Nephron progenitor cell (in vitro differentiated cells): ENCODE data around the gene RCSD1.

Experiments used
- DNase-seq: peaks from one replicate; pipeline ENCODE4 v3.0.0; 2021
- H3K27ac Mint-ChIP-seq: 2 replicates; pipeline ENCODE4 v1.8.0; 2021; ENCODE audit warnings: mild to moderate bottlenecking, moderate library complexity, mixed read lengths
- H3K27me3 Mint-ChIP-seq: 2 replicates; pipeline ENCODE4 v1.8.0; 2021; ENCODE audit warnings: mild to moderate bottlenecking, low read depth, mixed read lengths; ENCODE audit not compliant: poor library complexity
- H3K36me3 Mint-ChIP-seq: 2 replicates; pipeline ENCODE4 v1.8.0; 2021; ENCODE audit warnings: low read depth, mixed read lengths
- H3K4me1 Mint-ChIP-seq: 2 replicates; pipeline ENCODE4 v1.8.0; 2021; ENCODE audit warnings: mixed read lengths
- H3K4me3 Mint-ChIP-seq: 2 replicates; pipeline ENCODE4 v1.8.0; 2021; ENCODE audit warnings: mild to moderate bottlenecking, moderate library complexity, mixed read lengths
- H3K9me3 Mint-ChIP-seq: 2 replicates; pipeline ENCODE4 v1.8.0; 2021; ENCODE audit warnings: mild to moderate bottlenecking, moderate library complexity, mixed read lengths
- TF ChIP-seq, protein P1 (sequence below): fragments of 200-600 bp; sonication (generic); IDR thresholded peaks from 2 replicates; pipeline ENCODE4 v1.5.0; 2021; ENCODE audit warnings: antibody characterized with exemption

Gene RCSD1

DNA sequence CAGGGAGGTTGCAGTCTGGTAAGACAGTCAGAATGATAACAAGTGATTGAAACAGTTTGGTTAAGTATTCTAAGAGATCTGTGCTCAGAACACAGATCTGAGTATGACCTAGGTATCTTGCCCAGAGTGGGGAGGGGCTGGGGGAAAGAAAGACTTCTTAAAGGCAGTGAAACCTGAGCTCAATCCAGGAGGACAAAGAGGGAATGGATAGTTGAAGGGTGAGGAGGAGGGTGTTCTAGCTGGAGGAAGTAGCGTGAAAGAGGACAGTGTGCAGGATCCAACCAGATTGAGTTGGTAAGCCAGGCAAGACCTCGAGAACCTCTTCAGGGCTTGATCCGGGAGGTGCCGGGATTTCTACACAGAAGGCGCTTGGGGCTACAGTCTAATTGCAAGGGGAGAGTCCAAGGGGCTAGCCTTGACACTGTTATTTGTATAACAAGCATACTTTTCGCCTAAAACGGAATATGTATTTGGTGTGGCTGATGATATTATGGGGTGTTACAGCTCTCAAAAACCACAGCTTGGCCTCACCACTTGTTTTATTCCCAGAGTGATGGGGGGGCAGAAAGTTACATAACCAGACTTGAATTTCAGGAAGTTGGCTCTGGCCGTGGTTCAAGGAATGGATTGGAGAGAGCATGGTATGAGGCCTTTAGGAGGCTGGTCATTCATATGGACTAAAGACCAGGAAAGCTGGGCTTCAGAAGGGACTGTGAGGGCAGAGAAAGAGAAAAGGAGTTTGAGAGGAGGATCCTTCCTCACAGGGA is 19.1 kb downstream of the RCSD1 start:
- TF ChIP-seq, protein P1, sequence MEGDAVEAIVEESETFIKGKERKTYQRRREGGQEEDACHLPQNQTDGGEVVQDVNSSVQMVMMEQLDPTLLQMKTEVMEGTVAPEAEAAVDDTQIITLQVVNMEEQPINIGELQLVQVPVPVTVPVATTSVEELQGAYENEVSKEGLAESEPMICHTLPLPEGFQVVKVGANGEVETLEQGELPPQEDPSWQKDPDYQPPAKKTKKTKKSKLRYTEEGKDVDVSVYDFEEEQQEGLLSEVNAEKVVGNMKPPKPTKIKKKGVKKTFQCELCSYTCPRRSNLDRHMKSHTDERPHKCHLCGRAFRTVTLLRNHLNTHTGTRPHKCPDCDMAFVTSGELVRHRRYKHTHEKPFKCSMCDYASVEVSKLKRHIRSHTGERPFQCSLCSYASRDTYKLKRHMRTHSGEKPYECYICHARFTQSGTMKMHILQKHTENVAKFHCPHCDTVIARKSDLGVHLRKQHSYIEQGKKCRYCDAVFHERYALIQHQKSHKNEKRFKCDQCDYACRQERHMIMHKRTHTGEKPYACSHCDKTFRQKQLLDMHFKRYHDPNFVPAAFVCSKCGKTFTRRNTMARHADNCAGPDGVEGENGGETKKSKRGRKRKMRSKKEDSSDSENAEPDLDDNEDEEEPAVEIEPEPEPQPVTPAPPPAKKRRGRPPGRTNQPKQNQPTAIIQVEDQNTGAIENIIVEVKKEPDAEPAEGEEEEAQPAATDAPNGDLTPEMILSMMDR: no peak
- Mint-ChIP-seq H3K27ac (peak overlapping the region; percentile 50), H3K9me3 (no peaks in the 10 kb centered on the region), H3K36me3 (no peaks in the 10 kb centered on the region), H3K27me3 (no peaks in the 10 kb centered on the region), H3K4me3 (no peak overlapping the region), H3K4me1 (peaks cover 38% of the 10 kb centered on the region)
- DNase-seq: no peak

DNA sequence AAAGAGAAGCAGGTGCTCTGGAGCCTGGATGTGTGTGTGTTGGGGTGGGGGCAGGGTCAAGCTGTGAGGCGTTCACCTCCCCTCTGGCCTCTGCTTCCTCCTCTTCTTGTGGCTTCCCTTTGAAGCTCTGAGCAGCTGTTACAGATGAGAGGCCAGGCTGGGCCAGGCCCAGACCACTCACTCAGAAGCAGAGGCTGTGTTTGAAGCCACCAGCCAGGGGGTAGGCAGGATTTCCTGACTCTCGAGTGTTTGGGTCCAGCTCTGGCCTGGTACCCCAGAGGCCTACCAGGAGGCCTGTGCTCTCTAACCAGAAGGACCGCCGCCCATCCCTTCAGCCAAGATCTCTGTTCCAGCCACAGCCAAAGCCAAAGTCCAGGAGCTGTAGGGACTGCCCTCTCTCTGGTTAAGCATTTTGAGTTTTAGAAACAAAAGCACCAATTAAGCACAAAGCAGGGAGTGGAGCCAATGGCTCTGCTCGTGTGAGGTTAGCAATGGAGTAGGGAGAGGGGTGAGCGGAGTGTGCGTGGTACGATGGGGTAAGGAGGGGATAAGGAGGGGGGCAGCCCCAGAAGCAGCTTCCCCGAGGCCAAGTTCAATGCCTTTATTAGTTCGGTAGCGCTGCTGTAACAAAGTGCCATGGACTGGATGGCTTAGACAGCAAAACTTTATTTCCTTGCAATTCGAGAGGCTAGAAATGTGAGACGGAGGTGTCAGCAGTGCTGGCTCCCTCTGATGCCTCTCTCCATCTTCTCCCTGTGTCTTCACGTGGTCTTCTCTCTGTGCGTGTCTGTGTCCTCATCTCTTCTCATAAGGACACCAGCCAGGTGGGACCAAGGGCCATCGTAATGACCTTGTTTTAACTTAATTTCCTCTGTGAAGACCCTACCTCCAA is 20.5 kb downstream of the RCSD1 start:
- H3K36me3 Mint-ChIP-seq: no peaks in the 10 kb centered on the region
- H3K27ac Mint-ChIP-seq: no peak overlapping the region
- peaks cover 38% of the 10 kb centered on the region for H3K4me1 Mint-ChIP-seq
- DNase-seq: no peak
- H3K4me3 Mint-ChIP-seq: no peak overlapping the region
- H3K9me3 Mint-ChIP-seq: no peaks in the 10 kb centered on the region
- no peaks in the 10 kb centered on the region for H3K27me3 Mint-ChIP-seq
- TF ChIP-seq, protein P1: no peak

DNA sequence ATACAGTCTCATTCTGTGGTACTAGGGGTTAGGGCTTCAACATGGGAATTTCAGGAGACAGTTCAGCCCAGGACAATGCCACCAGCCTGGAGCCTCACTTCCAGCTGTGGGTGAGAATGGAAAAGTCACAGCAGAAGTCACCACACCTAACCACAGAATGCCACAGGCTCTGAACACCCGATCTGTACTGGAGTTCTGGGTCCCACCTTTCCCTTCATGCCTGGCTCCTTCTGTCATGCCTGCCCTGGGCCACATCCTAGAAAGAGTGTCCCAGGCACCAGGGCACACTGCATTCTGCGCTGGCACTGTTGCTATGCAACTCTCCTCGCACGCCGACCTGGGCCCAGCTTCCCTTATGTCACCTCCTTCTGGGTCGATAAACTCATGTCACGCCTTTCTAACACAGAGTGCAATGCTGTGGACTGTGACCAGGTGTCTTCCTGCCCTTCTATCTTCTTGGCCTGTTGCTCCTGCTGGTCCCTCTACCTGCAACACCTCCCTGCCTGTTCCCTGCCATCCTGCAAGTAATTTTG is 21.2 kb downstream of the RCSD1 start:
- peaks cover 31% of the 10 kb centered on the region for H3K4me1 Mint-ChIP-seq
- H3K27me3 Mint-ChIP-seq: no peaks in the 10 kb centered on the region
- TF ChIP-seq, protein P1: no peak
- H3K27ac Mint-ChIP-seq: no peak overlapping the region
- DNase-seq: no peak
- no peak overlapping the region for H3K4me3 Mint-ChIP-seq
- no peaks in the 10 kb centered on the region for H3K9me3 Mint-ChIP-seq
- H3K36me3 Mint-ChIP-seq: no peaks in the 10 kb centered on the region

- Mint-ChIP-seq H3K9me3 (no peaks in the 10 kb centered on the region), H3K36me3 (no peaks in the 10 kb centered on the region), H3K27ac (no peak overlapping the region), H3K27me3 (no peaks in the 10 kb centered on the region), H3K4me3 (no peak overlapping the region), H3K4me1 (peaks cover 24% of the 10 kb centered on the region)
- TF ChIP-seq, protein P1: no peak
- DNase-seq: no peak
These were observed 25.0 kb downstream of the RCSD1 start for GRCh38 chr1:167654975-167655575.

- no peak for DNase-seq
- TF ChIP-seq, protein P1: no peak
- H3K36me3 Mint-ChIP-seq: no peaks in the 10 kb centered on the region
- H3K4me3 Mint-ChIP-seq: no peak overlapping the region
- H3K27me3 Mint-ChIP-seq: peaks cover 4% of the 10 kb centered on the region
- H3K4me1 Mint-ChIP-seq: peaks cover 14% of the 10 kb centered on the region
- H3K27ac Mint-ChIP-seq: no peak overlapping the region
- H3K9me3 Mint-ChIP-seq: no peaks in the 10 kb centered on the region
These were observed 26.6 kb downstream of the RCSD1 start for GRCh38 chr1:167656657-167657056.
